PC-3 (cell line): ENCODE measurements around the gene CRYL1.

Experiments used
- EZH2 ChIP-seq: fragments of 300-600 bp; sonication (generic); IDR thresholded peaks from one replicate; pipeline ENCODE4 v1.6.1; 2017; ENCODE audit warnings: antibody characterized with exemption, mild to moderate bottlenecking, low read length; ENCODE audit not compliant: unreplicated experiment
- EZH2phosphoT487 ChIP-seq: fragments of 300-600 bp; sonication (generic); IDR thresholded peaks from 2 replicates; pipeline ENCODE4 v1.6.1; 2018; ENCODE audit warnings: mild to moderate bottlenecking, antibody characterized with exemption, low read length, borderline replicate concordance
- TF ChIP-seq, protein P1 (sequence below): fragments of 300-600 bp; sonication (generic); conservative IDR thresholded peaks from 2 replicates; pipeline ENCODE4 v1.5.1; 2017; ENCODE audit warnings: antibody characterized with exemption, low read depth, mild to moderate bottlenecking, low read length

DNA sequence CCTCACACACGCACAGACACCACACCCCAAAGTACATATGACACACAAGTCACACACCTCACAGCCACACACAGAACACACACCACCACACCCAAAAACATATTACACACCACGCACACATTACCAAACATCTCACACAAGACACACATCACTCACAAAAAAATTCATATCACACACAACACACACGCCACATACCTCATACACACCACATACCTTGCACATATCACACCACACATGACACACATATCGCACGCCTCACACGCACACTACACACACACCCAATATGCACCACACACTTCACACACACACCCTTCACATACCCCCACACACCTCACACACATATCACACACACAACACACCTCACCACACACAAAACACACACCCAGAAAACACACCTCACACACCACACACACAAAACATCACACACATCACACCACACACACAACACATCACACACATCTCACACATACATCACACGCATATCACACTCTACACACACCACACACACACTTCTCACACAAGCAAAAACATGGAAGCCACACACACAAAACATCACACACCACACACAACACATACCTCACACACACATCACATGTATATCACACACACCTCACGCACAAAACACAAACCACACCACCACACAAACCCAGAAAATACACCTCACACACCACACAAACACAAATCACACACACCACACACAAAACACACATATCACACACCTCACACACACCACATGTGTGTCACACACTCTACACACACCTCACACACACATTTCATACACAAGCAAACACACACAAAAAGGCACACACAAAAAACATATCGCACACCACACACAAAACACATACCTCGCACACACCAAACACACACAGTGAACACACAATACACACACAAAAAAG, 132.1 kb downstream of the CRYL1 start:
- TF ChIP-seq, protein P1, sequence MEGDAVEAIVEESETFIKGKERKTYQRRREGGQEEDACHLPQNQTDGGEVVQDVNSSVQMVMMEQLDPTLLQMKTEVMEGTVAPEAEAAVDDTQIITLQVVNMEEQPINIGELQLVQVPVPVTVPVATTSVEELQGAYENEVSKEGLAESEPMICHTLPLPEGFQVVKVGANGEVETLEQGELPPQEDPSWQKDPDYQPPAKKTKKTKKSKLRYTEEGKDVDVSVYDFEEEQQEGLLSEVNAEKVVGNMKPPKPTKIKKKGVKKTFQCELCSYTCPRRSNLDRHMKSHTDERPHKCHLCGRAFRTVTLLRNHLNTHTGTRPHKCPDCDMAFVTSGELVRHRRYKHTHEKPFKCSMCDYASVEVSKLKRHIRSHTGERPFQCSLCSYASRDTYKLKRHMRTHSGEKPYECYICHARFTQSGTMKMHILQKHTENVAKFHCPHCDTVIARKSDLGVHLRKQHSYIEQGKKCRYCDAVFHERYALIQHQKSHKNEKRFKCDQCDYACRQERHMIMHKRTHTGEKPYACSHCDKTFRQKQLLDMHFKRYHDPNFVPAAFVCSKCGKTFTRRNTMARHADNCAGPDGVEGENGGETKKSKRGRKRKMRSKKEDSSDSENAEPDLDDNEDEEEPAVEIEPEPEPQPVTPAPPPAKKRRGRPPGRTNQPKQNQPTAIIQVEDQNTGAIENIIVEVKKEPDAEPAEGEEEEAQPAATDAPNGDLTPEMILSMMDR, result no peak
- TF ChIP-seq EZH2phosphoT487, result no peak
- TF ChIP-seq EZH2, result no peak
